ENCODE measurements around the gene ZFAND3. TPM values are rescaled to one million over a fixed set of nuclear protein-coding genes. Genes with fewer than 3 reads are reported as not detected.

ZFAND3 gene
- total RNA-seq, 1 experiment from 2014 or later = 75.0 TPM

DNA sequence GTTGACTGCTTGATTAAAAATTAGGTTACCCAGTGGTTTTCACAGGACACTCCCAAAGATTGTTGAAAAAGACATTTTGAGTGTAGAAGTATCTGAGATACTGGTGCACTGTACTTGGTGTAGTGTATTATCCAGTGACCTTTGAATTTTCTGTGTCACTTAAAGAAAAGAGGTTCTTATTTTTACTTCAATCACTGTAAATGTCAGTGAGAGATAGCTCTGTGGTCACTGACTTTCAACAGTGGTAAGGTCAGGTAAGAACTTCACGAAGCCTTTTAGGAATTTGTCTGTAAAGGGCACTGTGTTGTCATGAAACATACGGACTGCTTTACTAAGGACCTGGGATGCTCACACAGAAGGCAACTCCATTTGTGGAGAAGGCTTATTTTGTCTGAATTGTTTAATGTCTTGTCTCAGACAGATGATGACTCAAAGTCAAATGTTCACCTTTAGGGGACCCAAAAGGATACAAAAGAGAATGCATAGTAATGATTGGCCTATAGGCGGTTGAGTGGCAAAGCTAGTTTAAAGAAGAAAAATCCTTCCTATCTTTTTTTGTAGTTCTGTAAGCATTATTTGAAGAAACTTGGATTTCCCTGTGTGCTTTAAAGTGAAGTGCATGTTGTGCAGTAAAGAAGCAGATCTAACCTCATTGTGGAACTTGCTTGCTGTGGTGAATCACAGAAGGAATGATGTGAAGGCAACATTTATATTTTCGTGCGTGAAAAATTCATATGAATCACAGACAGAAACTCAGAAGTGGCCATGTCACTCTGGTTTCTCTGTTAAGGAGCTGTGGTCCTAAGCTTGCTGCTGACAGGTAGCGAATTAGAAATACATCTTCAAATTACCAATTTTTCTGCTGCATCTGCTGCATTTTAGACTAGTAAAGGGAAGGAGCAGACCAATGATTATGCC lies 47.3 kb downstream of the ZFAND3 start:
- CTCF ChIA-PET = no interaction called here

GRCh38 chr6:37867756-37868446 lies 48.4 kb downstream of the ZFAND3 start:
- CTCF ChIA-PET = interaction anchor here (0.6 kb wide), 1 partner anchor 14 kb away, joined by 3 read pairs; no protein-coding TSS in a partner anchor
- Mint-ChIP-seq H3K27me3 (ENCODE audit: unreplicated experiment) (no peaks in the 10 kb centered on the region), H3K27ac (ENCODE audit: unreplicated experiment) (peak overlapping the region; percentile 13), H3K4me3 (ENCODE audit: low read depth, unreplicated experiment) (peak overlapping the region; percentile 5), H3K4me1 (ENCODE audit: low read depth, unreplicated experiment) (peaks cover 40% of the 10 kb centered on the region), H3K36me3 (ENCODE audit: insufficient read depth, unreplicated experiment) (no peaks in the 10 kb centered on the region), H3K9me3 (ENCODE audit: low read depth, unreplicated experiment) (peaks cover 6% of the 10 kb centered on the region)
- intact Hi-C loops (cut with micrococcal nuclease; ENCODE audit: unreplicated experiment) = no loop called here
- DNase-seq = no peak
- BruUV-seq (replicated peaks) = no TSS peak
- TF ChIP-seq, protein P1, sequence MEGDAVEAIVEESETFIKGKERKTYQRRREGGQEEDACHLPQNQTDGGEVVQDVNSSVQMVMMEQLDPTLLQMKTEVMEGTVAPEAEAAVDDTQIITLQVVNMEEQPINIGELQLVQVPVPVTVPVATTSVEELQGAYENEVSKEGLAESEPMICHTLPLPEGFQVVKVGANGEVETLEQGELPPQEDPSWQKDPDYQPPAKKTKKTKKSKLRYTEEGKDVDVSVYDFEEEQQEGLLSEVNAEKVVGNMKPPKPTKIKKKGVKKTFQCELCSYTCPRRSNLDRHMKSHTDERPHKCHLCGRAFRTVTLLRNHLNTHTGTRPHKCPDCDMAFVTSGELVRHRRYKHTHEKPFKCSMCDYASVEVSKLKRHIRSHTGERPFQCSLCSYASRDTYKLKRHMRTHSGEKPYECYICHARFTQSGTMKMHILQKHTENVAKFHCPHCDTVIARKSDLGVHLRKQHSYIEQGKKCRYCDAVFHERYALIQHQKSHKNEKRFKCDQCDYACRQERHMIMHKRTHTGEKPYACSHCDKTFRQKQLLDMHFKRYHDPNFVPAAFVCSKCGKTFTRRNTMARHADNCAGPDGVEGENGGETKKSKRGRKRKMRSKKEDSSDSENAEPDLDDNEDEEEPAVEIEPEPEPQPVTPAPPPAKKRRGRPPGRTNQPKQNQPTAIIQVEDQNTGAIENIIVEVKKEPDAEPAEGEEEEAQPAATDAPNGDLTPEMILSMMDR (IDR thresholded peaks at IDR 0.05; ENCODE audit: unreplicated experiment) = no peak

More for the DNA sequence above, 47.3 kb downstream of the ZFAND3 start:
- no peak for DNase-seq
- Mint-ChIP-seq H3K27me3 (ENCODE audit: unreplicated experiment) (no peaks in the 10 kb centered on the region), H3K4me1 (ENCODE audit: low read depth, unreplicated experiment) (peaks cover 40% of the 10 kb centered on the region), H3K4me3 (ENCODE audit: low read depth, unreplicated experiment) (no peak overlapping the region), H3K36me3 (ENCODE audit: insufficient read depth, unreplicated experiment) (no peaks in the 10 kb centered on the region), H3K27ac (ENCODE audit: unreplicated experiment) (no peak overlapping the region), H3K9me3 (ENCODE audit: low read depth, unreplicated experiment) (peaks cover 6% of the 10 kb centered on the region)
- intact Hi-C loops (cut with micrococcal nuclease; ENCODE audit: unreplicated experiment) = no loop called here
- TF ChIP-seq, protein P1 (IDR thresholded peaks at IDR 0.05; ENCODE audit: unreplicated experiment) = no peak
- no TSS peak for BruUV-seq (replicated peaks)

- H3K9me3 Mint-ChIP-seq (ENCODE audit: low read depth, unreplicated experiment) = peaks cover 6% of the 10 kb centered on the region
- intact Hi-C loops (cut with micrococcal nuclease; ENCODE audit: unreplicated experiment) = no loop called here
- no TSS peak for BruUV-seq (replicated peaks)
- H3K27ac Mint-ChIP-seq (ENCODE audit: unreplicated experiment) = peak overlapping the region; percentile 13
- no peak for DNase-seq
- H3K36me3 Mint-ChIP-seq (ENCODE audit: insufficient read depth, unreplicated experiment) = no peaks in the 10 kb centered on the region
- peaks cover 40% of the 10 kb centered on the region for H3K4me1 Mint-ChIP-seq (ENCODE audit: low read depth, unreplicated experiment)
- no peaks in the 10 kb centered on the region for H3K27me3 Mint-ChIP-seq (ENCODE audit: unreplicated experiment)
- CTCF ChIA-PET = interaction anchor here (0.6 kb wide), 1 partner anchor 14 kb away, joined by 3 read pairs; no protein-coding TSS in a partner anchor
- TF ChIP-seq, protein P1 (IDR thresholded peaks at IDR 0.05; ENCODE audit: unreplicated experiment) = no peak
- H3K4me3 Mint-ChIP-seq (ENCODE audit: low read depth, unreplicated experiment) = peak overlapping the region; percentile 5
These were observed 48.9 kb downstream of the ZFAND3 start for GRCh38 chr6:37868447-37868825.

DNA sequence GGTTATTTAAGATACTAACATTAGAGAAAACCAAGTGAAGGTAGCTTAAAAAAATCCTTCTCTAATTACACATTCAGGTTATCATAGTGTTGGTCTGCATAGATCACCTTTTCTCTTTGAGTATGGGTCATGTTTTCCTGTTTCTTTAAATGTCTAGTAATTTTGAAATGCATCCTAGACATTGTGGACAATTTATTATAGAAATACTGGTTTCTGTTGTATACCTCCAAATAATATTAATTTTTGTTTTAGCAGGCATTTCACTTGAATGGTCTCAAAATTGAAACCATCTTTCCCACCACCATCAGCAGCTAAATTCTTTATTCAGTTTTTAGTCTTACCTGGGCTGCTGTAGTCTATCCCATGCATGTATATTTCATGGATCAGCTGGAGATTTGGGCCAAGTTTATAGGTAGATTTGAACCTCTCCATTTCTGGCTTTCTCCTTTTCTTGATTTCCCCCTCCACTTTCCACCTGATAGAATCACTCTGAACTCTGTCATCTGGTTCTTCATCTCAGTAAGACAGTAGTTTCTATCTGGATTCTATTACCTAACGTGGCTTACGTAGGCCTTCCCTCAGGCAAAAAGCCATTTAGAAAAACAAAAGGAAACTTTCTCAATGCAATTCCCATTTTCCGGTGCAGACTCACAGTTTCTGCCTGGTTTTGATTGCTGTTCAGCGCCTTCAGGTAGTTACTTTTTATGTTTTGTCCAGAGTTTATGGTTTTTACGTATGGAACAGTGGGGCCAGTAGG lies 52.3 kb downstream of the ZFAND3 start:
- Mint-ChIP-seq H3K36me3 (ENCODE audit: insufficient read depth, unreplicated experiment) (no peaks in the 10 kb centered on the region), H3K4me3 (ENCODE audit: low read depth, unreplicated experiment) (no peak overlapping the region), H3K9me3 (ENCODE audit: low read depth, unreplicated experiment) (peaks cover 6% of the 10 kb centered on the region), H3K27me3 (ENCODE audit: unreplicated experiment) (no peaks in the 10 kb centered on the region), H3K4me1 (ENCODE audit: low read depth, unreplicated experiment) (peaks cover 23% of the 10 kb centered on the region), H3K27ac (ENCODE audit: unreplicated experiment) (no peak overlapping the region)
- no peak for DNase-seq
- BruUV-seq (replicated peaks) = no TSS peak
- CTCF ChIA-PET = no interaction called here
- intact Hi-C loops (cut with micrococcal nuclease; ENCODE audit: unreplicated experiment) = no loop called here
- TF ChIP-seq, protein P1 (IDR thresholded peaks at IDR 0.05; ENCODE audit: unreplicated experiment) = no peak

Data from Calu3 (cell line).